PFSK-1 (cell line): ENCODE measurements around the gene DYRK1A.

Experiments
- FOXP2 ChIP-seq: optimal IDR thresholded peaks from 2 replicates; pipeline ENCODE3; 2011; ENCODE audit warnings: borderline replicate concordance, control low read depth, inconsistent platforms; ENCODE audit not compliant: insufficient read depth; ENCODE audit errors: extremely low read length, extremely low read depth
- POLR2AphosphoS5 ChIP-seq: IDR thresholded peaks from 2 replicates; pipeline ENCODE4 v1.6.1; 2012; ENCODE audit warnings: low read depth, mild to moderate bottlenecking, control low read depth, low read length, moderate library complexity
- REST ChIP-seq, 2 experiments: IDR thresholded peaks; 2 replicates each; pipeline versions ENCODE4 v1.6.1 to v1.8.0; 2011 to 2012; ENCODE audit warnings: low read depth in 2 of 2, low read length in 2 of 2, control low read depth in 1 of 2, inconsistent platforms in 1 of 2, mild to moderate bottlenecking in 1 of 2, moderate library complexity in 1 of 2; ENCODE audit not compliant: insufficient read depth in 1 of 2
- SIN3A ChIP-seq: IDR thresholded peaks from 2 replicates; pipeline ENCODE4 v1.6.1; 2012; ENCODE audit warnings: mild to moderate bottlenecking, low read length, moderate library complexity, borderline replicate concordance; ENCODE audit not compliant: insufficient read depth
- TAF1 ChIP-seq: IDR thresholded peaks from 2 replicates; pipeline ENCODE4 v1.6.1; 2012; ENCODE audit warnings: low read length, control low read depth, borderline replicate concordance; ENCODE audit not compliant: insufficient read depth

DYRK1A gene

GRCh38 chr21:37372127-37372731 lies 5.7 kb downstream of the DYRK1A start:
- no peak for TF ChIP-seq FOXP2
- TF ChIP-seq TAF1: no peak
- TF ChIP-seq SIN3A: no peak
- no peak for TF ChIP-seq REST (IDR thresholded peaks at IDR 0.05; ENCODE audit: insufficient read depth in 1 of 2, low read depth in 2 of 2, low read length in 2 of 2)
- no peak for TF ChIP-seq POLR2AphosphoS5

DNA sequence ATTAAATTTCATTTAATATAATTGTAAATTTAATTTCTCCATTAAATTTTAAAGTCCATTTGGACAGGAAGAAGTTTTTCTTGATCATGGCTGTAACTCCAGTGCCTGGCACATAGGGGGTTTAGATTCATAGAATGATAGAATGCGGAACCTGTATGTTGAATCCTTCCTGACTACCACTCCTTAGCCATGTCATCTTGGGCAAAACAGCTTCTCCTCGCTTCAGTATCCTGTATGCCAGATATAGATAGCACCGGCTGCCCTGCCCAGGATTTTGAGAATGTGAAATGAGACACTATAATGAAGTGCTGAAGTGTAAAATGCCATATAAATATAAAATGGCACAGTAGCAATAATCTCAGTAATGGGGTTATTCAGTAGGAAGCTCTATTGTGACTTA lies 6.4 kb downstream of the DYRK1A start:
- TF ChIP-seq REST (IDR thresholded peaks at IDR 0.05; ENCODE audit: insufficient read depth in 1 of 2, low read depth in 2 of 2, low read length in 2 of 2) (no peak), TAF1 (no peak), POLR2AphosphoS5 (no peak), FOXP2 (no peak), SIN3A (no peak)

DNA sequence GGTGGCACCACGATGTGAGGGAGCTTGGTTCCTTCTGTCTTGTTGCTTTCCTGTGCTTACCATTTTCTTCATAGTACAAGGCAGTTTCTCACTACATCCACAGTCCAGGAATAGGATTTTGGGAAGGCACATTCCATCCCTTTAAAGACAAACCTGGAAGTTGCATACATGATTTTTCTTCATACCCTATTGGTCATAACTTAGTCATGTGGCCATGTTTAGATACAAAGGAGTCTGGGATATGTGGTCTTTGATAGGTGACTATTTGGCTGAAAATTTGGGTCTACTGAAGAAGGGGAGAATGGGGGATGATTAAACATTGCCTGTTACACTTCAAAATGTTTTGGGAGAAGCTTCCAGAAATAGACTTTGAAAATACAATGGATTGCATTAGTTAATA lies 7.0 kb downstream of the DYRK1A start:
- TF ChIP-seq FOXP2 (no peak), REST (IDR thresholded peaks at IDR 0.05; ENCODE audit: insufficient read depth in 1 of 2, low read depth in 2 of 2, low read length in 2 of 2) (no peak), POLR2AphosphoS5 (no peak)

DNA sequence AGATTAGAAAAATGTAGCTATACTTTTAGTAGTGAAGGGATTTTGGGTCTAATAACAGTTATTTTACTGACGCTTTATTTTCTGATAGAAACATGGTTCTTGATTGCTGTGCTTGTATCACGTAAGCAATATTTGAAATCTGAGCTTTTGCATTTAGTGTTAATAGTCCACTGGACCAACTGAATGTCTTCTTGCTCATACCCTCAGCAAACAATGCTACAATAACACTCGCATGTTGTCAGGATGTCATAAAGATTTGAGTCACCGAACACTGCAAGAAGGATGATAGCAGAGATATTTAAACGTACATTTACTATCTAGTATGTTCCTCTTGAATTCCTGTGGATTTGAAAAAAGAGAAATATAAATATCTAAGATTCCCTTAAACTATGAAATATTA lies 7.5 kb downstream of the DYRK1A start:
- TF ChIP-seq REST (IDR thresholded peaks at IDR 0.05; ENCODE audit: insufficient read depth in 1 of 2, low read depth in 2 of 2, low read length in 2 of 2) (no peak), TAF1 (no peak), SIN3A (no peak), FOXP2 (no peak), POLR2AphosphoS5 (no peak)
